GM10266 (cell line): ENCODE measurements around the gene CUBN.

Experiments
- DNase-seq: peaks from one replicate; pipeline ENCODE4 v3.0.0; 2012; ENCODE audit errors: extremely low spot score
- TF ChIP-seq, protein P1 (sequence below): IDR thresholded peaks from 2 replicates; pipeline ENCODE4 v1.5.1; 2012; ENCODE audit warnings: mild to moderate bottlenecking, low read depth; ENCODE audit not compliant: control insufficient read depth, insufficient read depth; ENCODE audit errors: missing control alignments

Gene CUBN

DNA sequence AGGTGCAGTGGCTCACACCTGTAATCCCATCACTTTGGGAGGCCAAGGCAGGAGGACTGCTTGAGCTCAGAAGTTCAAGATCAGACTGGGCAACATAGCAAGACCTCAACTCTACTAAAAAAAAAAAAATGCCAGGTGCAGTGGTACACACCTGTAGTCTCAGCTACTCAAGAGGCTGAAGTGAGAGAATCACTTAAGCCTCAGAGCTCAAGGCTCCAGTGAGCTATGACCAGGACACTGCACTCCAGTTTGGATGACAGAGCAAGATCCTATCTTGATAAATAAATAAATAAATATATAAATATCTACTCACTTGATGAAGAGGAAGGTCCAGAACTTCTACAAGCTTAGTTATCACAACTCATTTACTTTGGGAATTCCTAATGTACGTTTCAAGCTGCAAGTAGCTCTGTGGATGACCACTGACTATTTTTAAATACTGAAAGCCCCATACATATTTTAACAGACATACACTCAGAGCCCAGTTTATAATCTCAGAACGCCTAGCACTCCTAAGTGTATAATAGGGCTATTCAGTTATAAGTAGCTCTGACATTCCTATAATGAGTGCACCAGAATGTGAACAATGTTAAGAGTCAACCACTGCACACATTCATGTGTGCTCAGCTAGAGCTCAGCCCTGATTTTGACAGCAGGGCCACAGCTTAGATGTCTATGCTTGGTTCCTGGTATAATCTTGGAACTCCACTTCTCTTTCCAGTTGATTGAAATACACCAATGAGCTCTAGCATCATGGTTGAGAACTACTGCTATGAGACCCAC lies 119.1 kb downstream of the CUBN start:
- no peak for DNase-seq
- TF ChIP-seq, protein P1, sequence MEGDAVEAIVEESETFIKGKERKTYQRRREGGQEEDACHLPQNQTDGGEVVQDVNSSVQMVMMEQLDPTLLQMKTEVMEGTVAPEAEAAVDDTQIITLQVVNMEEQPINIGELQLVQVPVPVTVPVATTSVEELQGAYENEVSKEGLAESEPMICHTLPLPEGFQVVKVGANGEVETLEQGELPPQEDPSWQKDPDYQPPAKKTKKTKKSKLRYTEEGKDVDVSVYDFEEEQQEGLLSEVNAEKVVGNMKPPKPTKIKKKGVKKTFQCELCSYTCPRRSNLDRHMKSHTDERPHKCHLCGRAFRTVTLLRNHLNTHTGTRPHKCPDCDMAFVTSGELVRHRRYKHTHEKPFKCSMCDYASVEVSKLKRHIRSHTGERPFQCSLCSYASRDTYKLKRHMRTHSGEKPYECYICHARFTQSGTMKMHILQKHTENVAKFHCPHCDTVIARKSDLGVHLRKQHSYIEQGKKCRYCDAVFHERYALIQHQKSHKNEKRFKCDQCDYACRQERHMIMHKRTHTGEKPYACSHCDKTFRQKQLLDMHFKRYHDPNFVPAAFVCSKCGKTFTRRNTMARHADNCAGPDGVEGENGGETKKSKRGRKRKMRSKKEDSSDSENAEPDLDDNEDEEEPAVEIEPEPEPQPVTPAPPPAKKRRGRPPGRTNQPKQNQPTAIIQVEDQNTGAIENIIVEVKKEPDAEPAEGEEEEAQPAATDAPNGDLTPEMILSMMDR: no peak

DNA sequence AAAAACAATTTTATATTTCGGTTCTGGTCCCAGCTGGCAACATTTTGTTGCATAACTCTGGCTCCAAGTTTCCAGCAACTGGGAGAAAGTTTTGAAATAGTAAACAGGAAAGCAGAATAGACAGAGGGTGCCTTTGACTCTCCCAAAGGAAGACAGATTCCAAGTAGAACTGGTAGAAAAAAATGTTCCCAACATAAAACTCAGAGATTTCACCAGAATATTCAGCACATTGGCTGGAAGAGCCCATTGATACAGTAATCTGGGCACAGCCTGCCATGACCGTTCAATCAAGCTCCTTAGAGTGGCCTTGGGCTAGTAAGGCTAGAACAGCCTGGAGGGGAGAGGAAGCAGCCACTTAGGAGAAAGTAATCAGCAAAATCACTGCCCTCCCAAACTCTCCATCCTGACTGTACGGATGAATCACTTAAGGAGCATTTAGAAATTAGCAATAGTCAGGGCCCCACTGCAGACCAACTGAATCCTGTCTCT lies 120.4 kb downstream of the CUBN start:
- DNase-seq: no peak
- TF ChIP-seq, protein P1: no peak

GRCh38 chr10:17007418-17007770 lies 122.2 kb downstream of the CUBN start:
- TF ChIP-seq, protein P1: no peak
- no peak for DNase-seq

DNA sequence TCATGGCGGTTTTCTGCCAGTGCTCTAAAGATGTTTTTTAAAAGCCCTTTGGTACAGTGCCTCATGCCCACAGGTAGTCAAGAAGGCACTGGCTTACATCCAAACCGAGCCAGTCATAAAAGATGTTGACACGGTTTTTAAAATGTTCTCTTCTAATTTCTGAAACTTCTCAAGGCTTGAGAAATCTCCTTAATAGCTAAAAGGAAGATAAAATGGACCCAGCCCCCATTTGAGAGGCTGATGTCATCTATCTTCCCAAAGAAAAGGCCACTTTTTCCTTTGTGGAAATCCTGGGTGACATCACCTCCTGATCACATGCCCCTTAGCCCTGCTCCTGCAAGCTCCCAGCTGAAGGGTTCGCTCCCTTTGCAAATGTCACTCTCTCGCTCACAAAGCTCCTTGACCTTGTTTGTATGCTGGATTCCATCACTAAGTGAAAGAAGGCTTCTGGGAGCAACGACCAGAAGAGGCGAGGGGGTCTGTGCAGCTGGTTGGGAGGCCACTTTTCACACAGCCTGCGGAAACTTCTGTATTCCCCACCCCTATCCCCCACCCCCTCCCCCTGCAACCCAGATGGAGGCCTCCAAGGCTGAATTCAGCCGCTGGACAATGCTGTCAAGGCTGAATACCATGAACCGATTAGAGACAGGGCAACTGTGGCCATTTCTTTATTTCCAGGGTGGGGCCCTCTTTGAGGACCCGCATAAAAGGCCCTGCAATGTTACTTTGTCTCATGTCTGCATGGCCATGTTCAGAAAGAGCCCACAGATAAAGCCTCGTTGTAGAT lies 122.8 kb downstream of the CUBN start:
- TF ChIP-seq, protein P1: no peak
- DNase-seq: no peak

DNA sequence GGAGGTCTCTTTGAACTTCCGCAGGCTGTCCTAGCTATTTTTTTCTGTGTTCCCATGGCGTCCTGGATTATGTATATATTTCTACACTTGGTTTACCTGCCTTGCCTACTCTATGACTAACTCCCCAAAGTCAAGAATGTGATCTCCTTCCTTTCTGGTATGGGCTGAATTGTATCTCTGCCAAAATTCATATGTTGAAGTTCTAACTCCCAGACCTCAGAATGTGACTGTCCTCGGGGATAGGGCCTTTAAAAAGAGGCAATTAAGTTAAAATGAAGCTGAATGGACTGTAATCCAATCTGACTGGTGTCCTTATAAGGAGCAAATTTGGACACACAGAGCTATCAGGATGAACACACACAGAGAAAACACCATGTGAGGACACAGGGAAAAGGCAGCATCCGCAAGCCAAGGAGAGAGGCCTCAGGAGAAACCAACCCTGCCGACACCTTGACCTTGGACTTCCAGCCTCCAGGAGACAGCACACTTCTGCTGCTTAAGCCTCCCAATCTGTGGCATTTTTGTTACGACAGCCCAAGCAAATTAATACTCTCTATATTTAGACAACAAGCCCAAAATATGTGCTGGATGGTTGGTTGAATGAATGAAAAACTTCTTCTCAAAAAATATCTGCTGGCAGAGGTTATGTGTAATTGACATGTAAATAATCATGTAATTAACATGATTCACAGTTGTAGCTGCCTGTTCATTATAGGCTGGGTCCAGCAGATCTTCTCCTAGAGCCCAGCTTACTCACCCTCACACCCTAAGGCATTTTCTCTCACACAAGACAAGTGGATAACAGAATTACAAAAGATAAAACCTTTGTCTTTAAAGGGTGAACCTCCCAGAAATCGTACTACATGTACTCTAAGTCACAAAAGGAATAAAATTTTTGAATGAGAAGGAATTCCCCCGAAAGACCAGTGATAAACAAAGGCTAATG lies 123.7 kb downstream of the CUBN start:
- no peak for DNase-seq

GRCh38 chr10:17004801-17005380 lies 124.7 kb downstream of the CUBN start:
- TF ChIP-seq, protein P1: no peak
- no peak for DNase-seq

More for the DNA sequence above, 123.7 kb downstream of the CUBN start:
- TF ChIP-seq, protein P1: no peak
